A204.1 (cell line): ENCODE data around the gene AHSG.
"Not testable (repeated sequence)": the region's sequence is repeated elsewhere in the genome, so short reads cannot be mapped to it uniquely, and the experiment has no call there.

ENCODE experiments used
- FAIRE-seq: peaks from 2 replicates; lab custom pipeline; 2012; peaks lifted over from hg19 to GRCh38; lab: Jason Lieb, UNC

The AHSG gene

GRCh38 chr3:186618318-186618938 is 5.6 kb downstream of the AHSG start:
- no peak for FAIRE-seq

- no peak for FAIRE-seq
Observed at GRCh38 chr3:186619787-186620212, 6.9 kb downstream of the AHSG start.

GRCh38 chr3:186620213-186621092 is 7.6 kb downstream of the AHSG start:
- no peak for FAIRE-seq

GRCh38 chr3:186621894-186622650 is 9.2 kb downstream of the AHSG start:
- FAIRE-seq = no peak

- no peak for FAIRE-seq
Observed at GRCh38 chr3:186622651-186623310, 9.9 kb downstream of the AHSG start.

- FAIRE-seq = no peak
Observed at GRCh38 chr3:186624598-186624997, 11.7 kb downstream of the AHSG start.

GRCh38 chr3:186625600-186626042 is 12.8 kb downstream of the AHSG start:
- FAIRE-seq = no peak

- FAIRE-seq = no peak
Observed at GRCh38 chr3:186626254-186626847, 13.5 kb downstream of the AHSG start.

GRCh38 chr3:186627852-186628414 is 15.1 kb downstream of the AHSG start:
- FAIRE-seq = no peak

GRCh38 chr3:186628756-186629155 is 15.9 kb downstream of the AHSG start:
- FAIRE-seq = no peak

- FAIRE-seq = no peak
Observed at GRCh38 chr3:186630950-186631641, 18.2 kb downstream of the AHSG start.

- FAIRE-seq = no peak
Observed at GRCh38 chr3:186633481-186633880, 20.6 kb downstream of the AHSG start.

GRCh38 chr3:186634207-186634606 is 21.3 kb downstream of the AHSG start:
- not testable (repeated sequence) for FAIRE-seq

- no peak for FAIRE-seq
Observed at GRCh38 chr3:186635532-186635931, 22.7 kb downstream of the AHSG start.

- no peak for FAIRE-seq
Observed at GRCh38 chr3:186636536-186636935, 23.7 kb downstream of the AHSG start.

GRCh38 chr3:186637686-186638085 is 24.8 kb downstream of the AHSG start:
- no peak for FAIRE-seq

GRCh38 chr3:186638259-186638658 is 25.4 kb downstream of the AHSG start:
- FAIRE-seq = no peak

GRCh38 chr3:186639778-186640472 is 27.1 kb downstream of the AHSG start, which contains the start of gene FETUB:
FETUB (plus strand) TSS chr3:186640399; CDS start chr3:186640461, 62 bp downstream.
- no peak for FAIRE-seq

GRCh38 chr3:186640473-186640818 is 27.6 kb downstream of the AHSG start:
- FAIRE-seq = no peak

- FAIRE-seq = no peak
Observed at GRCh38 chr3:186640929-186641328, 28.1 kb downstream of the AHSG start.
